Measurements from ENCODE around the gene SLC4A7. TPM values are rescaled to one million over a fixed set of nuclear protein-coding genes. Genes with fewer than 3 reads are reported as not detected.

Gene SLC4A7
- total and polyA plus RNA-seq, 2 donors (not counting 1 experiment from before 2014, with no cell fraction given): 9.4 to 46.9 TPM

DNA sequence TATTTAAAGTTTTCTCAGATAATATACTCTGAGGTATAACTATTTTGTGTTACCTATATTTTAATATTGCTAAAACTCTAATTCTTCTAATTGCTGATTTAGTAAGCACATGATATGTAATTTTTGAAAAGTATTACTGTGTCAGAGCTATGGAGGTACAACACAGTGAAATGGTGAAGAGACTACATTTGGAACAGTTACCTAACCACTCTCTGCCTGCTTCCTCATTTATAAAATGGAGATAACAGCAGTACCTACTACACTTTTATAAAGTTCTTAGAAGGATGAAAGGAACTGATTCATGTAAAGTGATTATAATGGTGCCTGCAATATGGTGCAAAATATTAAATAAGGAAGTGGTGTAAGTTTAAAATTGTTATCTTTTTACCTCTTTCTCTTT, 98.7 kb downstream of the SLC4A7 start:
- H3K27me3 ChIP-seq (replicated peaks in 1 of 4; ENCODE audit: control extremely low read depth in 1 of 4, control insufficient read depth in 3 of 4, insufficient read depth in 4 of 4, low read length in 3 of 4): no peaks in the 10 kb centered on the region
- peaks cover 4 to 36% of the 10 kb centered on the region in 2 experiments for H3K36me3 ChIP-seq (replicated peaks in 1 of 2; ENCODE audit: control extremely low read depth in 1 of 2, control insufficient read depth in 1 of 2, extremely low read depth in 1 of 2, insufficient read depth in 2 of 2, low read length in 1 of 2)
- no peaks in the 10 kb centered on the region for H3K27me3 Mint-ChIP-seq
- H3K9me3 Mint-ChIP-seq (ENCODE audit: insufficient read depth): no peaks in the 10 kb centered on the region
- no peak overlapping the region for H3K4me3 Mint-ChIP-seq
- H3K79me2 ChIP-seq (ENCODE audit: control insufficient read depth, insufficient read depth, low read length): no peaks in the 10 kb centered on the region
- H4K20me1 ChIP-seq (ENCODE audit: control insufficient read depth, insufficient read depth, low read length, poor library complexity, severe bottlenecking): no peaks in the 10 kb centered on the region
- DNase-seq (no peak), ATAC-seq (ENCODE audit: low read depth) (no peak)
- intact Hi-C loops (cut with micrococcal nuclease): no loop called here
- H3K27ac ChIP-seq (ENCODE audit: low read length in 2 of 2): no peak overlapping the region
- no peak for TF ChIP-seq EZH2 (IDR thresholded peaks at IDR 0.05; ENCODE audit: borderline replicate concordance, insufficient read depth, low read depth, low read length, poor library complexity, severe bottlenecking)
- no peak for TF ChIP-seq CTCF (IDR thresholded peaks at IDR 0.05)
- H3K4me3 ChIP-seq (ENCODE audit: control extremely low read depth in 1 of 5, extremely low read depth in 1 of 5, insufficient read depth in 1 of 5, low read depth in 2 of 5, low read length in 4 of 5): no peak overlapping the region
- H3K27ac Mint-ChIP-seq: no peak overlapping the region
- H3K4me2 ChIP-seq (replicated peaks; ENCODE audit: low read depth, low read length, poor library complexity, severe bottlenecking): no peak overlapping the region
- ChIA-PET CTCF (no interaction called here), POLR2A (no interaction called here)
- no peaks in the 10 kb centered on the region for H3K4me1 Mint-ChIP-seq
- no peaks in the 10 kb centered on the region for H3K9me3 ChIP-seq (ENCODE audit: control extremely low read depth in 1 of 3, control insufficient read depth in 2 of 3, insufficient read depth in 1 of 3, low read length in 2 of 3)
- H2AFZ ChIP-seq (ENCODE audit: insufficient read depth, low read depth, low read length, poor library complexity, severe bottlenecking): no peak overlapping the region
- no peaks in the 10 kb centered on the region for H3K4me1 ChIP-seq (ENCODE audit: control insufficient read depth in 2 of 2, insufficient read depth in 2 of 2, low read length in 2 of 2)
- H3K9ac ChIP-seq (ENCODE audit: low read length): no peak overlapping the region

DNA sequence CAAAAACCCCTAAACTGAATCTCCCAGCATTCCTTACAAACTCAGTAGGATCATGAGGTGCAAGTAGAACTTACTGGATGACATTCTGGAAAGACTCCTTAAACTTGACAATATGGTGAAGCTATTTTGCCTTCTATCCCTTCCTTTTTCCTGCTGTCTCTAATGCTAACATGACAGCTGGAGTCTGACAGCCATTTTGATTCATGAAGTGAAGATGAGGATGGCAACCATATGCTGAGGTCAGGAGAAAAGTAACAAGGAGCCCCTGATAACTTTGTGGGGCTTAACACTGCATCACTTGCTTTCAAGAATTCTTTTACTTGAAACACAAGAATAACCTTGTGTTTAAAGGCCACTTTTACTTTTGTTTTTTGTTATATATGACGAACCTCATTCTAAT, 100.0 kb downstream of the SLC4A7 start:
- WGBS (ENCODE audit: insufficient coverage): no CpG with 5 or more reads among the region's 1 CpG
- no peaks in the 10 kb centered on the region for H3K27me3 Mint-ChIP-seq
- intact Hi-C loops (cut with micrococcal nuclease): no loop called here
- ATAC-seq (ENCODE audit: low read depth) (no peak), DNase-seq (no peak)
- Histone ChIP-seq H3K9ac (ENCODE audit: low read length) (no peak overlapping the region), H3K4me1 (ENCODE audit: control insufficient read depth in 2 of 2, insufficient read depth in 2 of 2, low read length in 2 of 2) (no peaks in the 10 kb centered on the region), H3K4me2 (replicated peaks; ENCODE audit: low read depth, low read length, poor library complexity, severe bottlenecking) (no peak overlapping the region), H3K79me2 (ENCODE audit: control insufficient read depth, insufficient read depth, low read length) (no peaks in the 10 kb centered on the region), H3K27me3 (replicated peaks in 1 of 4; ENCODE audit: control extremely low read depth in 1 of 4, control insufficient read depth in 3 of 4, insufficient read depth in 4 of 4, low read length in 3 of 4) (no peaks in the 10 kb centered on the region), H3K4me3 (ENCODE audit: control extremely low read depth in 1 of 5, extremely low read depth in 1 of 5, insufficient read depth in 1 of 5, low read depth in 2 of 5, low read length in 4 of 5) (no peak overlapping the region), H2AFZ (ENCODE audit: insufficient read depth, low read depth, low read length, poor library complexity, severe bottlenecking) (no peak overlapping the region), H3K9me3 (ENCODE audit: control extremely low read depth in 1 of 3, control insufficient read depth in 2 of 3, insufficient read depth in 1 of 3, low read length in 2 of 3) (no peaks in the 10 kb centered on the region), H3K36me3 (replicated peaks in 1 of 2; ENCODE audit: control extremely low read depth in 1 of 2, control insufficient read depth in 1 of 2, extremely low read depth in 1 of 2, insufficient read depth in 2 of 2, low read length in 1 of 2) (peaks cover 2 to 32% of the 10 kb centered on the region in 2 experiments), H3K27ac (ENCODE audit: low read length in 2 of 2) (no peak overlapping the region), H4K20me1 (ENCODE audit: control insufficient read depth, insufficient read depth, low read length, poor library complexity, severe bottlenecking) (no peaks in the 10 kb centered on the region)
- no peaks in the 10 kb centered on the region for H3K9me3 Mint-ChIP-seq (ENCODE audit: insufficient read depth)
- ChIA-PET POLR2A (no interaction called here), CTCF (no interaction called here)
- no peak for TF ChIP-seq EZH2 (IDR thresholded peaks at IDR 0.05; ENCODE audit: borderline replicate concordance, insufficient read depth, low read depth, low read length, poor library complexity, severe bottlenecking)
- TF ChIP-seq CTCF (IDR thresholded peaks at IDR 0.05): no peak
- H3K27ac Mint-ChIP-seq: no peak overlapping the region
- H3K4me3 Mint-ChIP-seq: no peak overlapping the region
- no peaks in the 10 kb centered on the region for H3K4me1 Mint-ChIP-seq
